OCI-LY7 (cell line): ENCODE data around the gene ZCCHC4.

Experiments
- CTCF ChIP-seq: fragments of 200-600 bp; sonication (generic); conservative IDR thresholded peaks from 2 replicates; pipeline ENCODE4 v1.5.1; 2014; ENCODE audit warnings: mild to moderate bottlenecking, antibody characterized with exemption, low read length, moderate library complexity, mixed read lengths
- EZH2phosphoT487 ChIP-seq: fragments of 200-600 bp; sonication (generic); IDR thresholded peaks from 2 replicates; pipeline ENCODE4 v1.6.1; 2018; ENCODE audit warnings: low read depth, borderline replicate concordance, mild to moderate bottlenecking, mixed run types, antibody characterized with exemption, low read length, moderate library complexity, mixed read lengths

- TF ChIP-seq CTCF (0 out of 2 replicates have a peak, but pooled peaks have one; percentile 5), EZH2phosphoT487 (no peak)
Measured at GRCh38 chr4:25378437-25378743, 65.8 kb downstream of the ZCCHC4 start.
